H9 (cell line): Measurements from ENCODE around the gene ENO3. TPM values are rescaled to one million over a fixed set of nuclear protein-coding genes. Genes with fewer than 3 reads are reported as not detected.

Experiments
- DNase-seq: peaks from one replicate; pipeline ENCODE4 v3.0.0-alpha.2; 2017
- H2AFZ ChIP-seq: one replicate; pipeline ENCODE4 v1.6.1; 2013; ENCODE audit warnings: mild to moderate bottlenecking, low read length, control low read depth, moderate library complexity
- H2AK5ac ChIP-seq: 2 replicates; pipeline ENCODE4 v1.6.1; 2013; ENCODE audit warnings: low read length, control low read depth, mixed read lengths; ENCODE audit not compliant: insufficient read length
- H2BK120ac ChIP-seq: one replicate; pipeline ENCODE4 v1.6.1; 2013; ENCODE audit warnings: low read depth, mild to moderate bottlenecking, low read length, control low read depth, inconsistent platforms; ENCODE audit not compliant: poor library complexity, severe bottlenecking
- H2BK12ac ChIP-seq: 2 replicates; pipeline ENCODE4 v1.6.1; 2013; ENCODE audit warnings: low read length, control low read depth, mixed read lengths, low read depth; ENCODE audit not compliant: insufficient read length
- H2BK15ac ChIP-seq: 2 replicates; pipeline ENCODE4 v1.6.1; 2013; ENCODE audit warnings: low read depth, low read length, control low read depth
- H2BK20ac ChIP-seq: one replicate; pipeline ENCODE4 v1.6.1; 2013; ENCODE audit warnings: low read depth, mild to moderate bottlenecking, low read length, control low read depth, inconsistent platforms; ENCODE audit not compliant: poor library complexity, severe bottlenecking
- H2BK5ac ChIP-seq: 2 replicates; pipeline ENCODE4 v1.6.1; 2013; ENCODE audit warnings: low read length, control low read depth, mixed read lengths; ENCODE audit not compliant: insufficient read length
- H3K14ac ChIP-seq: 2 replicates; pipeline ENCODE4 v1.6.1; 2013; ENCODE audit warnings: low read length, control low read depth; ENCODE audit not compliant: insufficient read depth
- H3K18ac ChIP-seq: 2 replicates; pipeline ENCODE4 v1.6.1; 2013; ENCODE audit warnings: low read depth, mild to moderate bottlenecking, mixed read lengths, low read length, control low read depth; ENCODE audit not compliant: insufficient read length
- H3K23ac ChIP-seq: 2 replicates; pipeline ENCODE4 v1.6.1; 2013; ENCODE audit warnings: low read length, control low read depth, mixed read lengths, low read depth; ENCODE audit not compliant: insufficient read length
- H3K23me2 ChIP-seq: 2 replicates; pipeline ENCODE4 v1.6.1; 2013; ENCODE audit warnings: low read depth, mild to moderate bottlenecking, mixed read lengths, low read length, control low read depth; ENCODE audit not compliant: insufficient read length, poor library complexity, severe bottlenecking
- H3K27ac ChIP-seq: 2 replicates; pipeline ENCODE4 v1.5.1; 2013; ENCODE audit warnings: low read length, control low read depth, mixed read lengths, low read depth; ENCODE audit not compliant: insufficient read length
- H3K27me3 ChIP-seq: 2 replicates; pipeline ENCODE4 v1.6.1; 2013; ENCODE audit warnings: low read length, control low read depth, inconsistent platforms; ENCODE audit not compliant: insufficient read depth
- H3K4ac ChIP-seq: 2 replicates; pipeline ENCODE4 v1.6.1; 2013; ENCODE audit warnings: low read depth, mild to moderate bottlenecking, control low read depth, inconsistent platforms, low read length, moderate library complexity
- H3K4me1 ChIP-seq: 2 replicates; pipeline ENCODE4 v1.6.1; 2013; ENCODE audit warnings: low read length, control low read depth, inconsistent platforms; ENCODE audit not compliant: insufficient read depth
- H3K4me2 ChIP-seq: 2 replicates; pipeline ENCODE4 v1.6.1; 2013; ENCODE audit warnings: low read length, control low read depth, mixed read lengths; ENCODE audit not compliant: insufficient read length, insufficient read depth
- H3K56ac ChIP-seq: 2 replicates; pipeline ENCODE4 v1.6.1; 2013; ENCODE audit warnings: low read depth, mild to moderate bottlenecking, mixed read lengths, low read length, control low read depth; ENCODE audit not compliant: insufficient read length
- H3K79me1 ChIP-seq: 2 replicates; pipeline ENCODE4 v1.6.1; 2013; ENCODE audit warnings: low read depth, mild to moderate bottlenecking, moderate library complexity, low read length, control low read depth, inconsistent platforms; ENCODE audit not compliant: insufficient read depth, poor library complexity, severe bottlenecking
- H3K79me2 ChIP-seq: 2 replicates; pipeline ENCODE4 v1.6.1; 2013; ENCODE audit warnings: low read length, control low read depth, inconsistent platforms; ENCODE audit not compliant: insufficient read depth
- H3K9ac ChIP-seq: 2 replicates; pipeline ENCODE4 v1.6.1; 2013; ENCODE audit warnings: low read length, control low read depth, mixed read lengths; ENCODE audit not compliant: insufficient read length; ENCODE audit errors: extremely low read depth
- H3K9me3 ChIP-seq: one replicate; pipeline ENCODE4 v1.6.1; 2013; ENCODE audit warnings: low read depth, low read length, inconsistent platforms; ENCODE audit not compliant: control insufficient read depth
- H3T11ph ChIP-seq: one replicate; pipeline ENCODE4 v1.6.1; 2013; ENCODE audit warnings: mild to moderate bottlenecking, low read length, control low read depth, inconsistent platforms
- H4K20me1 ChIP-seq: one replicate; pipeline ENCODE4 v1.6.1; 2013; ENCODE audit not compliant: control insufficient read depth, insufficient read length, insufficient read depth
- H4K5ac ChIP-seq: 2 replicates; pipeline ENCODE4 v1.6.1; 2013; ENCODE audit warnings: low read depth, mild to moderate bottlenecking, mixed read lengths, low read length, control low read depth; ENCODE audit not compliant: insufficient read length
- H4K8ac ChIP-seq: replicated peaks from 2 replicates; pipeline ENCODE4 v1.6.1; 2013; ENCODE audit warnings: low read length, control low read depth, mixed read lengths, low read depth; ENCODE audit not compliant: insufficient read length
- H4K91ac ChIP-seq: 2 replicates; pipeline ENCODE4 v1.6.1; 2013; ENCODE audit warnings: low read depth, mild to moderate bottlenecking, moderate library complexity, mixed read lengths, low read length, control low read depth; ENCODE audit not compliant: insufficient read length
- H3K27ac Mint-ChIP-seq, 3 experiments: 2 replicates in 2 of 3; 3 replicates in 1 of 3; pipeline ENCODE4 v1.8.0; 2020 to 2021; ENCODE audit warnings: mixed read lengths in 3 of 3, mild to moderate bottlenecking in 1 of 3, moderate library complexity in 1 of 3
- H3K27me3 Mint-ChIP-seq: 2 replicates; pipeline ENCODE4 v1.8.0; 2021; ENCODE audit warnings: low read depth, mild to moderate bottlenecking, moderate library complexity, mixed read lengths
- H3K36me3 Mint-ChIP-seq, 3 experiments: 2 replicates in 2 of 3; 3 replicates in 1 of 3; pipeline ENCODE4 v1.8.0; 2020 to 2021; ENCODE audit warnings: low read depth in 3 of 3, mixed read lengths in 3 of 3; ENCODE audit not compliant: insufficient read depth in 1 of 3
- H3K4me1 Mint-ChIP-seq, 2 experiments: 2 replicates each; pipeline ENCODE4 v1.8.0; 2020; ENCODE audit warnings: mixed read lengths in 2 of 2
- H3K4me3 Mint-ChIP-seq, 2 experiments: 2 replicates in 1 of 2; 3 replicates in 1 of 2; pipeline ENCODE4 v1.8.0; 2020 to 2021; ENCODE audit warnings: mild to moderate bottlenecking in 2 of 2, mixed read lengths in 2 of 2, moderate library complexity in 1 of 2
- H3K9me3 Mint-ChIP-seq, 2 experiments: 2 replicates in 1 of 2; 3 replicates in 1 of 2; pipeline ENCODE4 v1.8.0; 2020; ENCODE audit warnings: mild to moderate bottlenecking in 2 of 2, mixed read lengths in 2 of 2, moderate library complexity in 1 of 2
- WGBS: extraction: QIAGEN DNeasy Blood & Tissue Kit; methylation state at CpG from one replicate; pipeline ENCODE4 v1.1.7; 2013; ENCODE audit warnings: missing lambda C conversion rate, low lambda C conversion rate, mixed read lengths; ENCODE audit not compliant: insufficient read length; ENCODE audit errors: extremely low coverage; 5-methylcytosine and 5-hydroxymethylcytosine counted together
- total RNA-seq: library from RNA; stranded (reverse); gene quantifications from 2 replicates; pipeline ENCODE4 v1.2.1, GENCODE V29; 2021
- TF ChIP-seq, protein P1 (sequence below): fragments of 200-600 bp; sonication (generic); conservative IDR thresholded peaks from 3 replicates; pipeline ENCODE4 v1.8.0; 2021; ENCODE audit warnings: antibody characterized with exemption, mild to moderate bottlenecking

The ENO3 gene
- total RNA-seq, 1 experiment from 2014 or later, result 25.4 TPM

DNA sequence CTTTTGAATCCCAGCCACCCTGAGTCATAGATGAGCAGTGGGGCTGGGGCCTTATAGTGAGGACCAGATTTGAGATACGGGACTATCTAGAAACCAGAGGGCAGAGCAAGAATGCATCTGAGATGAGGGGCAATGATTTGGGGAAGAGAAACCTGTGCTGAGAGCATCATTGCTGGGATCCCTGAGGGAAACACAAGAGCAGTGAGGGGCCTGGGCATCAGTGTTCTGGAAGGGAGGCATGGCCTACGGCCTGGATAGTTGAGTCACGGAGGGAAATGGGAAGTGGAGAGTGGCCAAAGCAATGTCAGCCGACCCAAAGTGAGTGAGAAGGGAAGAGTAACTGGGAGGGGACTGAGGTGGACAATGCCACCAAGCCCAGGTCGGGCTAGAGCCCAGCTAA lies 31.4 kb downstream of the ENO3 start:
- Histone ChIP-seq H2BK120ac (no peak overlapping the region), H3K4ac (no peak overlapping the region), H3K4me1 (peaks cover 4% of the 10 kb centered on the region; the same call in 1 of the 2 replicates), H4K91ac (no peak overlapping the region), H3K18ac (no peak overlapping the region), H2BK12ac (no peak overlapping the region), H3K4me2 (no peak overlapping the region), H3K27ac (no peak overlapping the region), H3K23ac (no peak overlapping the region), H2BK15ac (no peak overlapping the region), H2AFZ (no peak overlapping the region), H3K56ac (no peak overlapping the region), H2BK5ac (no peak overlapping the region), H3T11ph (no peak overlapping the region), H3K27me3 (peaks cover 12% of the 10 kb centered on the region; the same call in 1 of the 2 replicates), H3K9me3 (no peaks in the 10 kb centered on the region), H3K9ac (no peak overlapping the region), H2BK20ac (no peak overlapping the region), H2AK5ac (no peak overlapping the region), H3K79me1 (no peaks in the 10 kb centered on the region), H3K14ac (no peak overlapping the region), H4K8ac (no peak overlapping the region), H4K5ac (no peak overlapping the region), H4K20me1 (no peaks in the 10 kb centered on the region), H3K23me2 (peaks cover 7% of the 10 kb centered on the region), H3K79me2 (no peaks in the 10 kb centered on the region)
- H3K4me1 Mint-ChIP-seq, result peaks cover 15 to 16% of the 10 kb centered on the region in 2 experiments
- H3K9me3 Mint-ChIP-seq, result no peaks in the 10 kb centered on the region
- DNase-seq, result no peak
- H3K36me3 Mint-ChIP-seq, result peaks cover 0 to 26% (median 4%) of the 10 kb centered on the region in 3 experiments; a peak in 3 of 7 replicates
- H3K27ac Mint-ChIP-seq, result peak overlapping the region in 1 of 3 experiments; percentile 32; a peak in 1 of 7 replicates
- TF ChIP-seq, protein P1, sequence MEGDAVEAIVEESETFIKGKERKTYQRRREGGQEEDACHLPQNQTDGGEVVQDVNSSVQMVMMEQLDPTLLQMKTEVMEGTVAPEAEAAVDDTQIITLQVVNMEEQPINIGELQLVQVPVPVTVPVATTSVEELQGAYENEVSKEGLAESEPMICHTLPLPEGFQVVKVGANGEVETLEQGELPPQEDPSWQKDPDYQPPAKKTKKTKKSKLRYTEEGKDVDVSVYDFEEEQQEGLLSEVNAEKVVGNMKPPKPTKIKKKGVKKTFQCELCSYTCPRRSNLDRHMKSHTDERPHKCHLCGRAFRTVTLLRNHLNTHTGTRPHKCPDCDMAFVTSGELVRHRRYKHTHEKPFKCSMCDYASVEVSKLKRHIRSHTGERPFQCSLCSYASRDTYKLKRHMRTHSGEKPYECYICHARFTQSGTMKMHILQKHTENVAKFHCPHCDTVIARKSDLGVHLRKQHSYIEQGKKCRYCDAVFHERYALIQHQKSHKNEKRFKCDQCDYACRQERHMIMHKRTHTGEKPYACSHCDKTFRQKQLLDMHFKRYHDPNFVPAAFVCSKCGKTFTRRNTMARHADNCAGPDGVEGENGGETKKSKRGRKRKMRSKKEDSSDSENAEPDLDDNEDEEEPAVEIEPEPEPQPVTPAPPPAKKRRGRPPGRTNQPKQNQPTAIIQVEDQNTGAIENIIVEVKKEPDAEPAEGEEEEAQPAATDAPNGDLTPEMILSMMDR, result no peak
- peaks cover 71% of the 10 kb centered on the region for H3K27me3 Mint-ChIP-seq
- H3K4me3 Mint-ChIP-seq, result no peak overlapping the region
- no CpG with 5 or more reads among the region's 5 CpGs for WGBS
